ENCODE results near the gene TMEM220.

GRCh38 chr17:10773391-10773790 is 43.6 kb upstream of the TMEM220 start:
- TF ChIP-seq CTCF (IDR thresholded peaks at IDR 0.05) (no peak), POLR2AphosphoS5 (IDR thresholded peaks at IDR 0.05) (no peak)
